NCI-H1436 (cell line): ENCODE results near the gene PCDHA11.
"Not testable (repeated sequence)": the region's sequence is repeated elsewhere in the genome, so short reads cannot be mapped to it uniquely, and the experiment has no call there.

Experiments used
- DNase-seq: peaks from one replicate; lab custom pipeline; 2025; lab: John Stamatoyannopoulos, UW

Gene PCDHA11, protein sequence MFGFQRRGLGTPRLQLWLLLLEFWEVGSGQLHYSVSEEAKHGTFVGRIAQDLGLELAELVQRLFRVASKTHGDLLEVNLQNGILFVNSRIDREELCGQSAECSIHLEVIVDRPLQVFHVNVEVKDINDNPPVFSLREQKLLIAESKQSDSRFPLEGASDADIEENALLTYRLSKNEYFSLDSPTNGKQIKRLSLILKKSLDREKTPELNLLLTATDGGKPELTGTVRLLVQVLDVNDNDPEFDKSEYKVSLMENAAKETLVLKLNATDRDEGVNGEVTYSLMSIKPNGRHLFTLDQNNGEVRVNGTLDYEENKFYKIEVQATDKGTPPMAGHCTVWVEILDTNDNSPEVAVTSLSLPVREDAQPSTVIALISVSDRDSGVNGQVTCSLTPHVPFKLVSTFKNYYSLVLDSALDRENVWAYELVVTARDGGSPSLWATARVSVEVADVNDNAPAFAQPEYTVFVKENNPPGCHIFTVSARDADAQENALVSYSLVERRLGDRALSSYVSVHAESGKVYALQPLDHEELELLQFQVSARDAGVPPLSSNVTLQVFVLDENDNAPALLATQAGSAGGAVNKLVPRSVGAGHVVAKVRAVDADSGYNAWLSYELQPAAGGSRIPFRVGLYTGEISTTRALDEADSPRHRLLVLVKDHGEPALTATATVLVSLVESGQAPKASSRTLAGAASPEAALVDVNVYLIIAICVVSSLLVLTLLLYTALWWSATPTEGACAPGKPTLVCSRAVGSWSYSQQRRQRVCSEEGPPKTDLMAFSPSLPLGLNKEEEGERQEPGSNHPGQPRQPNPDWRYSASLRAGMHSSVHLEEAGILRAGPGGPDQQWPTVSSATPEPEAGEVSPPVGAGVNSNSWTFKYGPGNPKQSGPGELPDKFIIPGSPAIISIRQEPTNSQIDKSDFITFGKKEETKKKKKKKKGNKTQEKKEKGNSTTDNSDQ

GRCh38 chr5:140868721-140869554 lies at the start of gene PCDHA11:
Gene PCDHA11, plus strand, starts transcription at chr5:140868957. Its CDS starts 147 bp downstream, at chr5:140869104.
- peak; percentile 41 for DNase-seq

DNA sequence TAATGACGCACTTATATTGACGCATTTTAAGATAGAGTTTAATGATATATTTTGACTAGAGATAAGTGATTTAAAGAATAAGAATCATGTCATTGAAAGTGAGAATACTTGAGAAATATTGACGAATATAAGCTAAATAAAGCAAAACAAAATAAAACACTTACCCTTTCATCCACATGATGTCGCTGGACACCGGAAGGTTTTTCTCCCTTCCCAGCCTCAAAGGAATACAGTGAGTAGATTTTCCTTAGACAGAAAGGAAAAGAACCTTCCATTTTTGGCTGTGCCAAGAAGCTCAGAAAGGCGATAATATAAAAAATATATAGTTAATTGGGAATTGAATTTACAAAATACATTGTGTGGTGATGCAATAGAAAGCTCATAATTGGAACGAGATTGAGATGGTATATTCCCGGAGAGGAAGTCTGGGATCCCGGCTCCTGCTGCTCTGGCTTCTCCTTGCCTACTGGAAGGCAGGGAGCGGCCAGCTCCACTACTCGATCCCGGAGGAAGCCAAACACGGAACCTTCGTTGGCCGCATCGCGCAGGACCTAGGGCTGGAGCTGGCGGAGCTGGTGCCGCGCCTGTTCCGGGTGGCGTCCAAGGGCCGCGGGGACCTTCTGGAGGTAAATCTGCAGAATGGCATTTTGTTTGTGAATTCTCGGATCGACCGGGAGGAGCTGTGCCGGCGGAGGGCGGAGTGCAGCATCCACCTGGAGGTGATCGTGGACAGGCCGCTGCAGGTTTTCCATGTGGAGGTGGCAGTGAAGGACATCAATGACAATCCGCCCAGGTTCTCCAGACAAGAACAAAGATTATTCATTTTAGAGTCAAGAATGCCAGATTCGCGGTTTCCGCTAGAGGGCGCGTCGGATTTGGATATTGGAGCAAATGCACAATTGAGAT lies 47.1 kb upstream of the PCDHA11 start, which contains the start of gene PCDHA5:
TSS of gene PCDHA5 (plus strand) at position 239 of the 906 bp plus-strand sequence.
- peak; percentile 63 for DNase-seq

GRCh38 chr5:140822281-140822629 lies 46.5 kb upstream of the PCDHA11 start:
- no peak for DNase-seq

- DNase-seq, result not testable (repeated sequence)
These were observed 45.8 kb upstream of the PCDHA11 start for GRCh38 chr5:140822969-140823368.

DNA sequence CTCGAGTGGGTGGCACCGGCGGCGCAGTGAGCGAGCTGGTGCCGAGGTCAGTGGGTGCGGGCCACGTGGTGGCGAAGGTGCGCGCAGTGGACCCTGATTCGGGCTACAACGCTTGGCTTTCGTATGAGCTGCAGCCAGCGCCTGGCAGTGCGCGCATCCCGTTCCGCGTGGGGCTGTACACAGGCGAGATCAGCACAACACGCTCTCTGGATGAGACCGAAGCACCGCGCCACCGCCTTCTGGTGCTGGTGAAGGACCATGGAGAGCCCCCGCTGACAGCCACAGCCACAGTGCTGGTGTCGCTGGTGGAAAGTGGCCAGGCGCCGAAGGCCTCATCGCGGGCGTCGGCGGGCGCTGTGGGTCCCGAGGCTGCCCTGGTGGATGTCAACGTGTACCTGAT lies 45.3 kb upstream of the PCDHA11 start:
- DNase-seq, result no peak

DNA sequence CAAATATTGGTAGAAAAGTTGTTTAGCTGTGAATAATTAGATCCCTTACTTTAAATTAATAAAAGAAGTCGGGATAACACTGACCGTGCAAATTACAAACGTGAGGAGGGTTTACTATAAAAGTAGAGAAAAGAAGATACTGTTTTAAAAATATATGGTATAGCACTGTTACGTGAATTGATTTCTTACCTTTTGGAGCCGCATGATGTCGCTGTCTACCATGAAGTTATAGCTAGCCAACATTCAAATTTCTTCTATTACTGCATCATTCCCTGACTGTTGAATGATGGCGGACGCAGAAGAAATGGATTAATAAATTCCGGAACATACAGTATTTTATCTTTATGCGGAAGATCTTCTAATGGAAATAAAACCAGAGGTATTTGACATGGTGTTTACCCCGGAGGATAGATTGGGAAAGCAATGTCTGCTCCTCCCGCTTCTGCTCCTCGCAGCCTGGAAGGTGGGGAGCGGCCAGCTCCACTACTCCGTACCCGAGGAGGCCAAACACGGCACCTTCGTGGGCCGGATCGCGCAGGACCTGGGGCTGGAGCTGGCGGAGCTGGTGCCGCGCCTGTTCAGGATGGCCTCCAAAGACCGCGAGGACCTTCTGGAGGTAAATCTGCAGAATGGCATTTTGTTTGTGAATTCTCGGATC lies 40.9 kb upstream of the PCDHA11 start, which contains the start of gene PCDHA6:
TSS of gene PCDHA6 (plus strand) at position 257 of the 658 bp plus-strand sequence. CDS start at position 389, 132 bp downstream.
- no peak for DNase-seq

DNA sequence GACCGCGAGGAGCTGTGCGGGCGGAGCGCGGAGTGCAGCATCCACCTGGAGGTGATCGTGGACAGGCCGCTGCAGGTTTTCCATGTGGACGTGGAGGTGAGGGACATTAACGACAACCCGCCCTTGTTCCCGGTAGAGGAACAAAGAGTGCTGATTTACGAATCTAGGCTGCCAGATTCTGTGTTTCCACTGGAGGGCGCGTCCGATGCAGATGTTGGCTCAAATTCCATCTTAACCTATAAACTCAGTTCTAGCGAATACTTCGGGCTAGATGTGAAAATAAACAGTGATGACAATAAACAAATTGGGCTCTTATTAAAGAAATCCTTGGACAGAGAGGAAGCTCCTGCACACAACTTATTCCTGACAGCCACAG lies 40.4 kb upstream of the PCDHA11 start:
- DNase-seq, result no peak

- not testable (repeated sequence) for DNase-seq
These were observed 39.0 kb upstream of the PCDHA11 start for GRCh38 chr5:140829511-140830501.

DNA sequence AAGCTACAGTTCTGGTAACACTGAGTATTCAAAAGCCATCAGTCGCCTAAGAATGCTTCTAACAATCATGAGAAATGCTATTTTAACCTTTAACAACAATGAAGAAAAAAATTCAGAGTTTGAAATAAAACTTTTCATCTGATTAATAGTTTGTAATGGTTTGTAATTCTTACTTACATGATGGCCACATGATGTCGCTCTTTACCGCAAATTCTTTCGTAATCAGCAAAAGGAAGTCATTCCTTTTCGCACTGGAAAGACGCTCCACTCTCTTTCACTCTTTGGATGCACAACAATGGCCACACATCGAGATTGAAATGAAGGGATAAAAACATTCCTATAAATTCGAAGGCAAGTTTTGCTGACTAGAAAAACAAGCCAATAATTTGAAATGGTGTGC lies 34.8 kb upstream of the PCDHA11 start, which contains the start of gene PCDHA7:
TSS of gene PCDHA7 (plus strand) at position 277 of the 400 bp plus-strand sequence. CDS start at position 392, 115 bp downstream.
- DNase-seq, result no peak

- DNase-seq, result not testable (repeated sequence)
These were observed 34.2 kb upstream of the PCDHA11 start for GRCh38 chr5:140834439-140835008.

DNA sequence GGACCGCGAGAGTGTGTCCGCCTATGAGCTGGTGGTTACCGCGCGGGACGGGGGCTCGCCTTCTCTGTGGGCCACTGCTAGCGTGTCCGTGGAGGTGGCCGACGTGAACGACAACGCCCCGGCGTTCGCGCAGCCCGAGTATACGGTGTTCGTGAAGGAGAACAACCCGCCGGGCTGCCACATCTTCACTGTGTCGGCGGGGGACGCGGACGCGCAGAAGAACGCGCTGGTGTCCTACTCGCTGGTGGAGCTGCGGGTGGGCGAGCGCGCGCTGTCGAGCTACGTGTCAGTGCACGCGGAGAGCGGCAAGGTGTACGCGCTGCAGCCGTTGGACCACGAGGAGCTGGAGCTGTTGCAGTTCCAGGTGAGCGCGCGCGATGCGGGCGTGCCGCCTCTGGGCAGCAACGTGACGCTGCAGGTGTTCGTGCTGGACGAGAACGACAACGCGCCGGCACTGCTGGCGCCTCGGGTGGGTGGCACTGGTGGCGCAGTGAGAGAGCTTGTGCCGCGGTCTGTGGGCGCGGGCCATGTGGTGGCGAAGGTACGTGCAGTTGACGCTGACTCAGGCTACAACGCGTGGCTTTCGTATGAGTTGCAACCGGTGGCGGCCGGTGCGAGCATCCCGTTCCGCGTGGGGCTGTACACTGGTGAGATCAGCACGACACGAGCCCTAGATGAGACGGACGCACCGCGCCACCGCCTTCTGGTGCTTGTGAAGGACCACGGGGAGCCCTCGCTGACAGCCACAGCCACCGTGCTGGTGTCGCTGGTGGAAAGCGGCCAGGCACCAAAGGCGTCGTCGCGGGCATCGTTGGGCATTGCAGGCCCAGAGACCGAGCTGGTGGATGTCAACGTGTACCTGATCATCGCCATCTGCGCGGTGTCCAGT lies 32.9 kb upstream of the PCDHA11 start:
- DNase-seq, result no peak

GRCh38 chr5:140840978-140841962 lies 27.5 kb upstream of the PCDHA11 start, which contains the start of gene PCDHA8:
Gene PCDHA8, plus strand, starts transcription at chr5:140841187. Its CDS starts 135 bp downstream, at chr5:140841322.
- no peak for DNase-seq

GRCh38 chr5:140842798-140843733 lies 25.7 kb upstream of the PCDHA11 start:
- DNase-seq, result no peak
